Epidermal melanocyte (primary cell): ENCODE results near the gene OTOF.

ENCODE experiments used
- DNase-seq: peaks from one replicate; pipeline ENCODE4 v3.0.0; 2011; ENCODE audit warnings: low spot score; ENCODE audit not compliant: insufficient read length

The OTOF gene

GRCh38 chr2:26412091-26412673 is 65.7 kb downstream of the OTOF start:
- no peak for DNase-seq

GRCh38 chr2:26411419-26411818 is 66.5 kb downstream of the OTOF start:
- no peak for DNase-seq

- DNase-seq: no peak
These were observed 67.1 kb downstream of the OTOF start for GRCh38 chr2:26410764-26411243.

GRCh38 chr2:26409785-26410184 is 68.1 kb downstream of the OTOF start:
- DNase-seq: no peak

- no peak for DNase-seq
These were observed 70.4 kb downstream of the OTOF start for GRCh38 chr2:26407526-26407925.
